Activated CD4-positive, CD25-positive, alpha-beta regulatory T cell treated with anti-CD3 and anti-CD28 coated beads, Interleukin-2, amount 50 U/mL, for 72 hours (primary cell): Measurements from ENCODE around the gene SIN3A.
"Not testable (repeated sequence)": the region's sequence is repeated elsewhere in the genome, so short reads cannot be mapped to it uniquely, and the experiment has no call there.

Experiments
- DNase-seq: peaks from one replicate; pipeline ENCODE4 v3.0.0; 2021

The SIN3A gene

DNA sequence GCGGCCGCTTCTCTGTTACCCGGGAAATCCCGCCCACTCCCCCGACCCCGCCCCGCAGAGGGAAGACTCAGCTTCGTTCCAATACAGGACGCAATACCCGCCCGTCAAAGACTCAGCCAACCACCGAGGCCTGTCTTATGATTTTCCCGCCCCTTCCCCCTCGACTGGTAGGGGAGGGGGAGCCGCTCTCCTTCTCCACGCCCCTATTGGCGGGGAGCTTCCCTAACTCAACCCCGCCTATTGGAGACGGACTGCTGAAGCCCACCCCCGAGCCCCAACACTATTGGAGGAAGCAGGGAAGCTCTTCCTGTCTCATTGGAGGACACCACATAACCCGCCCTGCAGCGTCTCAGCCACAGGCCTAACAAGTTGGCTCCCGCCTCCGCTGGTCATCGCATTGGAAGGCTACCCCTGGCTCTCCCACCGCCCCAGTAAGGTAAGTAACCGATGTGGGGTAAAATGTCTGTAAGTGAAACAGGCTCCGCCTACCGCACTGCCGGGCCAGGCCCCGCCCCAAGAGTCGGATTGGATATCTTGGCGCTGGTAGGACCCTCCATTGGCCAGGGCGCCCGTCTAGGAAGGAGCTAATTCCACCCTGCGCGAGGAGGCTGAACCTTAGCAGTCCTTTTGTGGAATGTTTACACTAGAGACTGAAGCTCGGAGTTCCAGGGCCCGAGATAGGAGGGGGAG lies at the start of gene SIN3A:
TSS of gene SIN3A (minus strand) at position 17 of the 690 bp plus-strand sequence. CDS start 21,315 bp downstream, outside the sequence.
- peak; percentile 92 for DNase-seq

DNA sequence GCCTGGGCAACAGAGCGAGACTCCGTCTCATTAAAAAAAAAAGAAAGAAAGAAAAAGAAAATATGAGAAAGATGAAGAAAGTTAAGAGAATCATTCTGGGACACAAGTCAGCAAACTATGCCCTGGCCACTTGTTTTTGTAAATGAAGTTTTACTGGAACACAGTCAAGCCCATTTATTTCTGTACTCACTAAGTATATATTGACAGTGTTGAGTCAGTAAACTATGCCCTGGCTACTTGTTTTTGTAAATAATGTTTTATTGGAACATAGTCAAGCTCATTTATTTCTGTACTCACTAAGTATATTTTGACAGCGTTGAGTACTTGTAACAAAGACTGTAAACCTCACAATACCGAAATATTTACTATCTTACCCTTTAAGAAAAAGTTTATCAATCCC lies 42.2 kb upstream of the SIN3A start:
- DNase-seq = no peak

DNA sequence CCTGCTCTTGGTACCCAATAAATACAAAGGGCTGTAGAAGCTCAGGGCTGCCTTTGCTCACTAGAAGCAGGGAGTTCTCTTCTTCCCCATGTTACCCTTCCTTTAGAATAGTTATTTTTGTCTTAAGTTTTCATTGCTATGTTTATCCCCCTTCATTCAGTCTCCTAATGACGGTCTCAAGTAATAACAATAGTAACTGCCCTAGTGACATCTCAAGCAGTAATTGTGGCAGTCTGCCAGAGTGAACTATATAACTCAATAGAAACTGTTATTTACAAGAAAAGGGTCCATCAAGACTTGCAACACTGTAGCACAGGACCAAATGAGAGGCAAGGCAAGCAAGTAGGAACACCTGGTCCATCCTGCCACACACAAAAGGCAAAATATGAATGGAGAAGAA lies 32.5 kb upstream of the SIN3A start:
- DNase-seq = no peak

DNA sequence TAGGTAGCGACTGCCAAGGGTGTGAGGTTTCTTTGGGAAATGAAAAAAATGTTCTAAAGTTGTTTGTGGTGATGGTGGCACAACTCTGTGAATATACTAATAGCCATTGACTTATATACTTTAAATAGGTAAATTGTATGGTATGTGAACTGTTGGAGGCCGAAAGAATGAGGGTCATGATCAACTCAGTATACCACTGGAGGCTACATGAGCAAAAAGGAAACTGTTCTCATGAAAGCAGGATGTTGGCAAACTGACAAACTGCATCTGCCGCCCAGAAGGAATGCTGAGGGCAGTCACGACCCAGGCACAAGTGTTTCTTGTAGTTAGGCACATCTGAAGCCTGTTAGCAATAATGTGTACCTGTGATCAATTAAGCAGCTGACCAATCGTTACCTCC lies 32.1 kb upstream of the SIN3A start:
- DNase-seq = not testable (repeated sequence)

DNA sequence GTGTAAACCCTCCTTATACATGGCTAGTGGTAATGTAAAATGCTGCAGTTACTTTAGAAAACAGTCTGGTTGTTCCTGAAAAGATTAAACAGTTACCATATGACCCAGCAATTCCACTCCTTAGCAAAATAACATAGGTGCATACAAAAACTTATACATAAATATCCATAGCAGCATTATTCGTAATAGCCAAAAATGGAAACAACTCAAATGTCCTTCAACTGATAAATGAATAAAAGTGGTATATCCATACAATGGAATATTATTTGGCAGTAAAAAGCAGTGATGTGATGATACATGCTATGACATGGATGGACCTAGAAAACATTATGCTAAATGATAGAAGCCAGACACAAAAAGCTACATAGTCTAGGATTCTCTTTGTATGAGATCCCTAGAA lies 31.6 kb upstream of the SIN3A start:
- DNase-seq = no peak

DNA sequence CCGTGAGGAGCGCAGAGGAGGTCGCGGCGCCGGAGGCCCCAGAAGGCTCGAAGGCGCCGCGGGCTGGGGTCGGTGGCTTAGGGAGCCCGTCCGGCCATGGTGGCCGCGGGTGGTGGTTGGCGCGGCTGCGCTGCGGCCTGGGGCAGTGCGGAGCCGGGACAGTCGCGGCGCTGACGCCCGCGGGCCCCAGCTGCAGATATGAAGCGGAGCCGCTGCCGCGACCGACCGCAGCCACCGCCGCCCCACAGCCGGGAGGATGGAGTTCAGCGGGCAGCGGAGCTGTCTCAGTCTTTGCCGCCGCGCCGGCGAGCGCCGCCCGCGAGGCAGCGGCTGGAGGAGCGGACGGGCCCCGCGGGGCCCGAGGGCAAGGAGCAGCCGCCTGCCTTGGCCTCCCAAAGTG lies 29.0 kb upstream of the SIN3A start:
- not testable (repeated sequence) for DNase-seq

DNA sequence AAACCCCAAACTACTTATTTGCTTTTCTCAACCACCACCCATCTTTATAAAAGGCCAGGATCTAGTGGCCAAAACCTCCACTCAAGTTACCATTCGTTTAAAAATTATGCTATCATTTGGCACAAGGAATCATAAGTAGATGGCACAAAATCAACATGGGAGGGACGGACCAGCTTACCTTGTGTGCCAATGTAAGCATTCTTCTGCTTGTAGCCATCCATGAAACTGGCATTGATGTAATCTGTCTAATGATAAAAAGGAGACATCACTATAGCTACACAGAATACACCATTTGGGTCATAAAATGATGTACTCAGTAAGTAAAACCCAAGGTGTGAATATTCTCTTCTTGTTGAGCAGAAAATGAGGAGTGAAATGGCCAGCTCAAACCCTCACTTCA lies 28.2 kb upstream of the SIN3A start:
- no peak for DNase-seq

DNA sequence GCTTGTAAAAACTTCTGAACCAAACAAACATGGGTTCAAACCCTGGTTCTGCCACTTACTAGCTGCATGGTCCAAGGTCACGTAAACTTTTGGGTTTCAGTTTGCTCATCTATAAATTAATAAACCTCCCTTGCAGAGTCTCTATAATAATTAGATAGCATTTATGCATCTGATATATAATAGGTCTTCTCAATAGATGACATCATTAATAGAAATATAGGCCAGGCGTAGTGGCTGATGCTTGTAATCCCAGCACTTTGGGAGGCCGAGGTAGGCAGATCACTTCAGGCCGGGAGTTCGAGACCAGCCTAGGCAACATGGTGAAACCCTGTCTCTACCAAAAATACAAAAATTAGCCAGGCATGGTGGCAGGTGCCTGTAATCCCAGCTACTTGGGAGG lies 25.6 kb upstream of the SIN3A start:
- not testable (repeated sequence) for DNase-seq

DNA sequence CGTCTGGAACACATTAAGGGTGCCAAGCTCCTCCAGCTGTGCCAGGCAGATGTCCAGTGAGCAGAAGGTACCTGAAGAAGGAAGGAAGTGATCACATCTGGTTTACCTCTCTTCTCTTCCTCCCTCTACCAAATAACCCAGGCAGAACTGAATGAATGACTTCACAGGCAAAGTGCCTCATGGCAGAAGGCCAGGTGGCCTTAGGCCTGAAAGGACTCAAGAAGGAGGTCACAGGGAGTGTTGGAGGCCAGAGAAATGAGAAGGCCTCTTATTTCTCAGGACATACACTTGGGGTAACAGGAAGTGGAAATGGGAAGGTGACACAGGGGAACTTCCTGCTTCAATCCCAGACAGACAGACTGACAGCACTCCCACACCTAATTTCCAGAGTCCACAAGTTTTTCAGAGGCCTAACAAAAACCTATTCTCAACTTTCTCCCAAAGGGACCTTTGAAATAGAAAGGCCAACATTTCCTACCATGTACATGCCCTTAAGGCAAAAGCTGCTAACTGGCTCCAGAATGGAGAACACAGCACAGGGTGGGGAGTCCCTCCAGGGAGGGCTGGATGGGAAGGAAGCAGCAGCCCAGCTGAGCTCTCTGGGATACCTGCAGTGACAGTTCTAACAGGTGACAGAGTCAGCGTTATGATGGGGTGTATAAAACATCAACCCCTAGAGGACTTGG lies 17.6 kb upstream of the SIN3A start:
- no peak for DNase-seq

DNA sequence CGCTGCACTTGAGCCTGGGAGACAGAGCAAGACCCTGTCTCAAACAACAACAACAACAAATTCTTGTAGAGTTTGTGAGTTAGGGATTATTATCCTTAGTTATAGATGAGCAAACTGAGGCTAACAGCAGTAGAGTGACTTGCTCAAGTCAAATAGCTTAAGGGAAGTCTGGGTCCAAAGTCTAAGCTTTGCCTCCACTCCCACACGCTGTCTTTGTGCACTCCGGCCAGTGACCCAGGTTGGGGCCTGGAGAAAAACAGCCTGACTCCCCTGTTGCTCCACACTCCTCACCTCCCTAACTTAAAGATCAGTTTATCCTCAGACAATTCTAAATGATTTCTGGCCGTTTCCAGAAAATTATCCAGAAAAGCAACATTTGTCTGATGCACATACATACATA lies 9.2 kb upstream of the SIN3A start:
- DNase-seq = no peak

DNA sequence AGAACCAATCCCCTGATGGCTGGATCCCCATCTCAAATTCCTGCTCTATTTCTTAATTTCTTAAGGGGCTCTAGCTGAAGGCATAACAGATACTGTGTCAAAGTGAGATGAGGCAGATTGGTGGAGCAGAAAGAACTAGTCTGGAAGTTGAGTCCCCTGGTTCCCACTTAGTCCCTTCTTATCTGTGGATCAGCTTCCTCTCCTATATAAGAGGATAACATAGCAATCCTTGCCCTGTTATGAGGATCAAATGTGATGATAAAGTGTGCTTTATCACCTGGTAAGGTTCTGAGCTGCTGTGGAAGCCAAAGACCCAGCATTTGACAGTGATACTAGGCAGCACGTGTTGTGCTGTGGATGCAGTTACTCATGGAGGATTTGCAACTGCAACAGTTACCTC lies 8.1 kb upstream of the SIN3A start:
- DNase-seq = no peak

DNA sequence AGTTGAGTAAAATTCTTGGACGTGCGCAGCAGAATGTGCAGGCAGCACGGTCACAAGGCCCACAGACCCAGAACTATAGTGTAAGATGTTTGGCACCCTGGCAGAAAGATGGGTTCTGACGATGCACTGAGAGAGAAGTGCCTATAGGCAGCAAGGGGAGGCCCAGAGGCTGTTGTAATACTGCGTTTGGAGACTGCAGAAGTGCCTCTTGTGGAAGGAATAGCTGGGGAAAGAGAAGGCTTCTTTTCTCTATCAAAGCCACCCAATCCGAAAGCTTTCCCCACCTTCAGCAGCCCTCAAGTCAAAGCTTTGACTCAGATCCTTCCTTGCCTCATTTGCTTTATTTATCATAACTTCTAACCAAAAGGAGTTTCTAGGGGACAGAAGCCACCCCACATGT lies 5.2 kb upstream of the SIN3A start:
- DNase-seq = no peak

DNA sequence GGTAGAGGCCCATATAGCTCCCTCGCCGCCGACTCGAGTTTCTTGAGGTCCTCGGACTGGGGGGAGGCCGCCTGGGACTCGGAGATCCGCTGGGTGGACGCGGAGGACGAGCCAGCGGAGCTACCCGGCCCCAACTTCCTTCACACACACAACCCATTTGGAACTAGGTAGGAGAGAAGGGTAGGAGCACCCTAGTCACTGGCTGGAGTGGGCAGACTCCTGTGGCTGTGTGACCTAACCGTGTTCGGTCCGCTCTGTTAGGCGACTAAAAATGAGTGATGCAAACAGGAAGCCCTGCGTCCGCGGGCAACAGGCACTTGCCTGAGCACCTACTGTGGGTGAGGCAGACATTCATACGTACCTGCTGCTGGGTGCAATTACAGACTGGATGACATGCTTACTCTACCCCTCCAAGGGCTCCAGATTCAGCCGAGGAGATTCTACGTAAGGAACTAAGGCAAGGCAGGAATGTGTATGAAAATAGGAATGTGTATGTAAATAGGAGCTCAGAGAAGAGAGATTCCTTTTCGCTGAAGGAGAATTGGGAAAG lies 4.6 kb upstream of the SIN3A start:
- DNase-seq = peak; percentile 65

DNA sequence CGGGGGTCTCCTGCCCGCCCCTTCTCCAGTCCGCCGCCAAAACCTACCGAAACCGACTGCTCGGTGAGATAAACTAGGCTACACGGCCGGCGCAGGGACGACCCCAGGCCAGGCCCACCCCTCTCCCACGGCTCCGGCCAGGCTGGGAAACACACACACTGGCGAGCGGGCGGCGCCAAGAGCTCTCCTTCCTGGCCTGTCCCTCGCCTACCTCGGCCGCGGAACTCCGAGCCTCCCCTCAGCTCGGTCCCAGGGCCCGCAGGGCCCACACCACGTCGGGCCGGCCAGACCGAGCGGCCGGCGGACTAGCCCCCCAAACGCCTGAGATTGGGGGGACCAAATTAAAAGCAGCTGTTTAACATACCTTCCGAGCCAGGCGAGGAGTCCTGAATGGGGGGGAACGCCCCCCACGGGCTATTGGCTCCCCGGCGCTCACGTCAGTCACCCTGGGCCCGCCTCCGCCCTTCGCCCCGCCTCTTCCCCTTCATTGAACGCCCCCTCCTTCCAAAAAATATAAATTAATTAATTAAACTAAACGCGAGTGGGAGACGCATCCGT lies 4.0 kb upstream of the SIN3A start:
- peak; percentile 88 for DNase-seq

DNA sequence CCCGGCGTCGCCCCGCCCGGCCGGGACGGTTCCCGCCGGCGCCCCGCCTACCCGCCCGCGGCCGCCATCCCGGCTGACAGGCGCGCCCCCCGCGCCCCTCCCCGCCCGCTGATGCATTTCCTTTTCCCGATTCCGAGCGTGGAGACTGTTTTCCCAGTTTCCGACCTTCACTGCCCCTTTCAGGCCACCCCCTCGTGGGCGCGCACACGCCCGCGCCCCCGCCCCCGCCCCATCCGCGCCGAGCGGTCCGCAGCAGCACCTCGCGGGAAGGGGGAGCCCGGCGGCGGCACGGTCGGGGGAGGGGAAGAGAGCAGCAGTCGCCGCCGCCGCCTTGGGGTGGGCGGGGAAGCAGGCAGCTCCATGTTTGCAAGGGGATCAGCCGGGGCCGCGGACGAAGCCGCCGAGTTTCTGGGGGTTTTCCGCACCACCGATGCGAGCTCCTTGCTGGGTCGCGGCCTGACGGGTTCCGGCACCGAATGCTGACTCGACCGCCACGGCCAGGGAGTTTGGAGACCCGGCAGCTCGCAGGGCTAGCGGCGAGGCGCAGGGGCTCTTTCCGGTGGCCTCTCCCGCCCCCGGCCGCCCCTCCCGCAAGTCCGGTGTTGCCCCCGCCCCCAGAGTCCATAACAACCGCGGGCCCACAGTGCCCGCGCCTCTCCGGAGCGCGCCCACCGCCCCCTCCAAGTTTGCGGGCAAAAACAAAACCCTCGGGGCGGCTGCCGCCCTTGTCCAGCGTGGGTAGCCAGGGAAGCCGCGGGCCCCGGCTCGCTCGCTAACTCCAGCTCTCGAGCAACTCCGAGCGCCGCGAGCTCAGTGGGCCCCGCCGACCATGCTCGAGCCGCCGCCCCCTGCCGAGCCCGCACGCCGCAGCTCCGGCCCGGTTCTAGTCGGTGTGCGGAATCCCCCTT lies 3.2 kb upstream of the SIN3A start:
- peak; percentile 76 for DNase-seq

DNA sequence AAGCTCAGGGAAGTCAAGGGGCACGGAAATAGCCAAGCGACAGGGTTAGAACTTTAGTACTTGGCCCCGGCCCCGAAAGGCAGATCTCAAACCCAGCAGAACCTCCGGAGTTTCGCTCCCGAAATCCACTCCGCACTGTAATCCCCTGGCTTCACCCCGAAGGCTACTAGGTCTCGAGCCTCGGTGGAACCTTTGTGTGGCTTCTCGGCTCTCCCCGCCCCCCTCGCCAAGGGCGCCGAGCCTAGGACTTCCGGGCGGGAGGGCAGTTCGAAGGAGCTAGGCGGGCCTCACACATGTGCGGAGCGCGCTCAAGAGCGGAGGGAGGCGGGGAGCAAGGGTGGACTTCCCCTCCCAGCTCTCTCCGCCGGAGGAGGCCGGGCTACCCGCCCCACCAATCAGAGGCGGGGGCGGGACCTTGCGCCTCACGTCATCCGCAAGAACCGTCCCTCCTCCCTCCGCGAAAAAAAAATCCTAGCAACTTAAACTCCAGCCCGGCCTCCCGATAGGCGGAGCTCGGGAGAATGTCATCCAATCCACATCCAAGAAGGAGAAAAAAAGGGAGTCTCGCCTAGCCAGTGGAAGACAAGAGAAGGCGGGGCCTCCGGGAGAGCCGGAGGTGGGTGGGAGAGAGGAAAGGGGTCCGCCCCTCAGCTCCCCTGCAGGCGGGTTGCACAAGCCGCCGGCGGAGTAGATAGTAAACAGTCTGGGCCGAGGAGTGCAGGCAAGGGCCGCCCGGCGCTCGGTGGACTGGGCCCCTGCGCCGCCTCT lies 2.4 kb upstream of the SIN3A start:
- DNase-seq = peak; percentile 96

DNA sequence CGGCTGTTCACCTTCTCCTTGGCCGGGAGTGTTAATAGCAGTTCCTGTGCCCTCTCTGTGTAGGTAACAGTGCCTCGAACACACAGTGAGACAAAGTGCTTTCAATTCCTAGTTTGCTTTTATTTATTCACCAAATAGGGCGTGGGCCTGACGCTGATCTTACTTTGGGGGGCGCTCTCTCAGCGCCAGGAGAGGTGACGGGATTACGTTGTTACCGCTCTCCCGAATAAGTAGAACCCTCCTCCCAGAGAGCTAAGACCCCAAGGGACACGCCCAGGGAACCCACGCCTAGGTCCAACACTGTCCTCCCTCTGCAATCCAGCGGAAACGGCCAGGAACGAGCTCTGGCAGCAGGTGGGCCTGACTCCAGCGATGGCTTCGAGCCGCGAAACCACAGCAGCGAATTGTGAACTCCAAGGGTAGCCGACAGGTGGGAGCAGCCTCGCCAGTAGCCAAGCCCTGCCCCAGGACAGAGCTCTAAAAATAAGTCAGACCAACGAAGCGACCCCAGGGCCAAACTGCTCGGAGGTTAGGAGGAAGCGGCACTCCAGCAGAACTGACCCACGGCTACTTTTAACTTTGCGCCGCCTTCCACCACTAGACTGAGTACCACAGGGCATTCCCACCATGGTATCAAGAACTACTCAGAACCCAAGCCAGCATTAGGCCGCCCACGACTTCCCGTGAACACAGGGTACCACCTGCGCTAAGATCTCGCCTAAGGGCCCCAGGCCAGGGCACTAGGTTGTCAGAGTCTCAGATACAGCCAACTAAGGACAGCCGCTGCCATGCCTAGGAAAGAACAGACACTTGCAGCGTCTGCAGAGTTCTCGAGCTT lies 1.6 kb upstream of the SIN3A start:
- DNase-seq = peak; percentile 60

DNA sequence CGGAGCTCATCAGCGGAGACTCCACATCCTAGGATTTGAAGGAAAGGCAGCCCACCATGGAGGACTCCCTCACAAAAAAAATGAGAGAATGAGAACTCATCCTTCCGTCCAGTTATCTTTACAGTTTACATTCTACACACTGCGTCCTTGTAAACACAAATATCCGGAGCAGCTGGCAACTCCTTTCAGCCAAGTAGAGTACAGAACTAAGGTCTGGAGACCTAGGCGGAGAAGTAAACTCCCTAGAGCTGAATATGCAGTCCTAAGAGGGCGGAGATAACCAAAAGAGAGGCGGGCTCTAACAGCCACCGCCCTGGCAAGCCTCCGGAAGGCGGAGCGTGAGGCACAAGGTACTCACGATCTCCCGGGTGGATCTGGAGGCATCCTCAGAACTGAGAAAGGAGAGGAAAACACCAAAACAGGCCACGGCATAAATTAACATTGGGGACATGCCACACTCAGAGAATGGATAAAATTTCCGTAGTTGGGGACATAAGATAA lies 924 bp upstream of the SIN3A start:
- peak; percentile 77 for DNase-seq

DNA sequence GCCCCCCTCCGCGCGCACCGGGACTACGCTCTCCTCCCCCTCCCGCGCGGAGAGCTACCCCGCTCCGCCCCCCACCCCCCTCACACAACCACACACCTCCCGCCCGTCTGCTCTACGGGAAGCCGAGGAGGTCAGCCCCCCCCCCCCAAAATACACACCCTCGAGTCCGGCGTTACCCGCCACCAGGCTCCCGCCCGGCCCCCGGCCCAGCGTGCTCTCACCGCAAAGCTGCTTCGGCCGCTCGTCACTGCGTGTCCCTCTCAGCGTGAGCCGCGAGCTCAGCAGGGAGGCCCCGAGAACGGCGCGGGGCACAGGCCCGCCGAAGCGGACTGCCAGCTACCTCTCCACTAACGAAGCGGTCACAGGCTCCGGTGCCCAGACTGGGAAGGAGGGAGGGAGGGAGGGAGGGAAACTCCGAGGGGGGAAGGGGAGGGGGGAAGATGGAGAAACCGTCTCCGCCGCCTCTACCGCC lies 252 bp downstream of the SIN3A start:
- DNase-seq = no peak

DNA sequence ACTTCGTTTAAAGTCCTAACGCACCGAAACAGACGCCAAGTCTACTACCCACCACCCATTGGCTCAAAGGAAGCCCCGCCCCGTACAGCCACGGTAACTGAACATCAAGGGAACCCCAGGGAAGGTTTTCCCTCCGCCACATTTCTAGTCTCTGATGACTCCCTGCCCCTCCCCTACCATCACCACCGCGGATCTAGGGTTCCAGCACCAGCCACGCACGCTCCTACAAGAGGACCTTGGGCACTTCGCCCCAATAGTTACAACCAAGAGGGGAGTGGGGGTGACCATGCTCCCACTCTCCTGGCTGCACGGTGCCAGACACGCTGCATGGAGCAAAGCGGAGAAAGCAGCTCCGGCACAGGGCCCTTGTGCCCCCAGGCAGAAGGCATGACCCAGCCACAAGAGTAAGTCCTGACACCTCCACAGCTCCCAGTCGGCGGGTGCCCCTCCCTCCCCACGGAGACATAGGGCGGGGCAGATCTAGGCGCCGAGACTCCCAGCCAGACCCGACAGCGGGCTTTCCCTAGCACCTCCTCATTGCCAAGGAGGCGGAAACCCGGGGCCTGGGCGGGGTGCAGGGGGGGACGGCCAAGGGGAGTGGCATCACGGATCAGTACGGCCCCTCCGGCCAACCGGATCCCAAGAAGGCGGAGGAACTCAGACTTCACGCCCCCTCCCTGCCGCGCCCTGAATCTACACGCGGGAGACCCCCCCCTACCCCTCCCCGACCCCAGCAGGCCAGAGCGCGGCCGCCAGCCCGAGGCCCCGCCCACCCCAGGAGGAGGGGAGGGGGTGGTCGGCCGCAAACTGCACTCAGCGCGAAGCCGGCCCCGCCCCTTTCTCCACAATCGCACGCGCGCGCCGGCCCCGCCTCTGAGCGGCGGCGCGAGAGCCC lies 936 bp downstream of the SIN3A start:
- DNase-seq = peak; percentile 88
